ENCODE measurements around the gene ITPKB.
"Not testable (repeated sequence)": the region's sequence is repeated elsewhere in the genome, so short reads cannot be mapped to it uniquely, and the experiment has no call there.

ITPKB gene

DNA sequence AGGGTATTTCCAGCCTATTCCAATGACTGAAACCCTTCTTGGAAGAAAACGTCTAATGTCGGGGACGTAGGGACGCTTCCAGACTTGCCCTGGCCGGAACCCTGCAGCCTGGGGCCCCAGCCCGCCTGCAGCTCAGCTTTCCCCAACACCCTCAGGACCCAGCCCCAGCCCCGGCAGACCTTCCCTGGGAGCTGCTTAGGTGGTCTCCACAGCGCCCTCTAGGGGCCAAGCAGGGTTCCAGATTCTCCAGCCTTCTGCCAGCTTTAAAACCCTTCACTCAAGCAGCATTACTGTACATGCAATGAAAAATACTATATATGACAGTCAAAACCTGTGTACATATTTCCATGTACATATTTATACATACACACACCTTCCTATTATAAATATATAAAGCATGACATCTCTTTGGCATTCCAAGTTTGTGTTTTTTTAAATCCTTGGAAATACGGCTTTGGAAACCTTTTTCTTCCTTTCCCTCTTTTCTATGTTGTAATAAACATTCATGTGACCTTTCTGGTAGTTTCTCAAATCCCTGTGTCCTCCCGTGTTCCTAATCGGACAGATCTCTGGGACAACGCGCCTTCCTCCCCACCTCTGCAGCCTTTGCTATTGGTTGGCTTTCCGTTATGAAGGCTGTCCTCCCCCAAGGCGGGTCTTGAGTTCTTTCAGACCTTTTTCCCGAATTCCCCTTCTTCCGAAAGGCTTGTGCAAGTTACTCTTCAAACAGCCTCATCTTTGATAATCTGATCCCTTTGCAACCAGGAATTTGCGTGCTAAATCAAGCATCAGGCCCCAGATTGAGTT, 130.2 kb downstream of the ITPKB start:
- in situ Hi-C loops (cut with HindIII; ENCODE audit: low sequenced_read_pairs): no loop called here

- in situ Hi-C loops (cut with HindIII; ENCODE audit: low sequenced_read_pairs): no loop called here
These were observed 131.3 kb downstream of the ITPKB start for GRCh38 chr1:226607821-226608220.

GRCh38 chr1:226607268-226607660, 131.8 kb downstream of the ITPKB start:
- in situ Hi-C loops (cut with HindIII; ENCODE audit: low sequenced_read_pairs): no loop called here

GRCh38 chr1:226606311-226607267, 132.5 kb downstream of the ITPKB start:
- in situ Hi-C loops (cut with HindIII; ENCODE audit: low sequenced_read_pairs): no loop called here

GRCh38 chr1:226605318-226605950, 133.6 kb downstream of the ITPKB start:
- in situ Hi-C loops (cut with HindIII; ENCODE audit: low sequenced_read_pairs): no loop called here

- in situ Hi-C loops (cut with HindIII; ENCODE audit: low sequenced_read_pairs): loop anchor here (5.0 kb wide), 1 partner anchor 62 kb away; no protein-coding TSS in a partner anchor
These were observed 134.3 kb downstream of the ITPKB start for GRCh38 chr1:226604560-226605317.

DNA sequence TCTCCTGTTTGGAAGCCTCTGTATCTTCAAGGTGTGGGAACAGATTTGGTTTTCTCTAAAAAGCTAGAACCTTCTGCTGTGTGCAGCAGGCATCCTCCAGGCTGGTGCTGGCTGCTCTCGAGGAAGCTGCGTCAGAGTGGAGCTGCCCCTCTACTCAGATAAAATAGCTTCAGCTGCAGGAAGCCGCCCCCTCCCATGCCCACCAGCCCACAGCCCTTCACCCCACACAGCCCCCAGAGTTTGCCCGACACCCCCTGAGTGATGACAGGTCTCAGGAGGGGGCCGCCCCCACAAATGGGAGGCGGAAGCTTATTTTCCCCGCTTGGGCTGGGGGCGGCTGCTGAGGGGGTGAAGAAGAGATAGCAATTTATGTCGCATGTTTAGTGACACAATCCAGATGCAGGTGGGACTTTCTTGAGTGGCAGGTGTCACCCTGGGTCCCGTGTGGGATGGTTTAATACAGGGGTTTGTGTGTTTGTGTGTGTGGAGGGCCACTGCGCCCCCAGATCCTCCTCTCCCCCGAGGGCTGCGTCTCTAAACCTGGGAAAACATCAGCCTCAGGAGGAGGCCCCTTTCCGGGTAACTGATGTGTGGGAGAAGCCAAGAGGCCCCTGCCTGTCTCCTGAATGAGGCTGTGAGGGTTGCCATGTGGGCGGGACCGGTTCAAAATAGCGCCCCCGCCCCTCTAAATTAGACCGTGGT, 135.1 kb downstream of the ITPKB start:
- in situ Hi-C loops (cut with HindIII; ENCODE audit: low sequenced_read_pairs): loop anchor here (5.0 kb wide), 1 partner anchor 62 kb away; no protein-coding TSS in a partner anchor

GRCh38 chr1:226603022-226603857, 135.8 kb downstream of the ITPKB start:
- in situ Hi-C loops (cut with HindIII; ENCODE audit: low sequenced_read_pairs): loop anchor here (5.0 kb wide), 1 partner anchor 61 kb away; no protein-coding TSS in a partner anchor

DNA sequence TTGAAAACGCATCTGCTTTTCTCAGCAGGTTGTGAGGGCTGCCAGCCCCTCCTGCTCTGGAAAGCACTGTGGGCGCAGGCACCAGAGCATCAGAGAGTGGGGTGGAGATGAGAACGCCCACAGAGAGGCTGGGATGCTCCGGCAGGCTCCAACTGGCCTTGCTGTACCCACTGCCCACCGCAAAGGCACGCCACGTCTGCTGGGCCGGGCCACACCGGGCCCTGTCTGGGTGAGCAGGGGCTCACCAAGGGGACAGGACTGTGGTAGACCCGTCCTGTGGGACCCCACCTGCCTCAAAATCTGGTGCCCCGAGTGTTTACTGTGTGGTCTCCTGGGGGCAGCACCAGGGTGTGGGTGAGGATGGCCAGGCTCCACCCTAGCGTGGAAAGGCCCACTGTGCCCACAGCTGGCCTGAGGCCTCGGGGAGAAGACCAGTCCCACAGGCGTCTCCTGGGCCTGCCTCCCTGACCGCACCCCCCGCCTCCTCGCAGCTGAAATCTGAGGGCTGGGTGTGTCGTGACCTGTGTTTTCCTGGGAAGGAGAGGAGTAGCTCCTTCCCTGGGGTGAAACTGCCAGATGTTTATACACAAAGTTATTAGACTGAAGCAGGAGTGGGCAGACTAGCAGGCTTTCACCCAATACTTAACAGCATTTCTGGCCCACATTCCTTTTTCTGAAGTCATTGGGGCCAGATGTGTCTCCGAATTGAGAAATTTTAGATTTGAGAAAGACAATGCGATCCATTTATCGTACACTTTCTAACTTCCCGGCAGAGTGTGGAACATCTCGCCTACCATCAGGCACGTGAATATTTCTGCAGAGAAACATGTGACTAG, 136.7 kb downstream of the ITPKB start:
- in situ Hi-C loops (cut with HindIII; ENCODE audit: low sequenced_read_pairs): loop anchor here (5.0 kb wide), 1 partner anchor 60 kb away; no protein-coding TSS in a partner anchor

DNA sequence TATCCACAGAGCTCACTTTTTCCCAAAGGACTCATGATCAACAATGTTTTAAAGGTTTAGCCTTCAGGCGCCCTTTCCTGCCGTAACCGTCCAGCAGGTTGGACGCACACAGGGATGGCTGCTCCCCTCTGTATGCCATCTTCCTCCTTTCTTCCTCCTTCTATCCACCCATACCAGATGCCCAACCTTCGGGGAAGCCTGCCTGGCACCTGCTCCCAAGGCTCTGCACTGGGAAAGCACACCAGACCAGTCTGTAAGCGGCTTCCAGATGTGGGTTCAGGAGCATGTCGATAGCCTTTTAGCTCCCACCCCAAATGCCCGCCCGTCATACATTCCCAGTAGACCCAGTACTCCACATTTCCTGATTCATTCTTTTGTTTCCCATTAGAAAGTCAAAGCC, 137.6 kb downstream of the ITPKB start:
- in situ Hi-C loops (cut with HindIII; ENCODE audit: low sequenced_read_pairs): loop anchor here (5.0 kb wide), 1 partner anchor 59 kb away; no protein-coding TSS in a partner anchor

GRCh38 chr1:226600254-226600653, 138.8 kb downstream of the ITPKB start:
- in situ Hi-C loops (cut with HindIII; ENCODE audit: low sequenced_read_pairs): loop anchor here (5.0 kb wide), 1 partner anchor 58 kb away; no protein-coding TSS in a partner anchor

GRCh38 chr1:226599636-226600238, 139.3 kb downstream of the ITPKB start:
- in situ Hi-C loops (cut with HindIII; ENCODE audit: low sequenced_read_pairs): loop anchor here (5.0 kb wide), 1 partner anchor 57 kb away; no protein-coding TSS in a partner anchor

GRCh38 chr1:226598955-226599354, 140.1 kb downstream of the ITPKB start:
- in situ Hi-C loops (cut with HindIII; ENCODE audit: low sequenced_read_pairs): not testable (repeated sequence)

DNA sequence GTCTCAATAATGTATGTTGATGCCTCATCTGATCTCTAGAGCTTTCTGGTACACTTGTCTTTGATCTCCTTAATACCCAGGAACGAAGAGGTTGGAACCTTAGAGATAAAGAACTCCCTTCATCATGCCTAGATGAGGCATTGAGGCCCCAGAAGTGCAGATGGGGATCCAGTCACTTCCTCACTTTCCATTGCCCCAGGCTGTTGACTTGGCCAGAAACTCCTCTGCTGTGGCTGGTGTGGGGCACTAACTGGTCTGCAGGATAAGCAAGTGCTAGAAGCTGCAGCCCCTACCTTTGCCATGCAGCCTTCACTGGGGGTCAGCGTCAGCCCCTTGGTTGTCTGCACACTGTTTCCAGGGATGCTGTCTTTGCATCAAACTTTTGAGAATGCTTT, 140.6 kb downstream of the ITPKB start:
- in situ Hi-C loops (cut with HindIII; ENCODE audit: low sequenced_read_pairs): no loop called here

- in situ Hi-C loops (cut with HindIII; ENCODE audit: low sequenced_read_pairs): no loop called here
These were observed 141.2 kb downstream of the ITPKB start for GRCh38 chr1:226597616-226598454.

DNA sequence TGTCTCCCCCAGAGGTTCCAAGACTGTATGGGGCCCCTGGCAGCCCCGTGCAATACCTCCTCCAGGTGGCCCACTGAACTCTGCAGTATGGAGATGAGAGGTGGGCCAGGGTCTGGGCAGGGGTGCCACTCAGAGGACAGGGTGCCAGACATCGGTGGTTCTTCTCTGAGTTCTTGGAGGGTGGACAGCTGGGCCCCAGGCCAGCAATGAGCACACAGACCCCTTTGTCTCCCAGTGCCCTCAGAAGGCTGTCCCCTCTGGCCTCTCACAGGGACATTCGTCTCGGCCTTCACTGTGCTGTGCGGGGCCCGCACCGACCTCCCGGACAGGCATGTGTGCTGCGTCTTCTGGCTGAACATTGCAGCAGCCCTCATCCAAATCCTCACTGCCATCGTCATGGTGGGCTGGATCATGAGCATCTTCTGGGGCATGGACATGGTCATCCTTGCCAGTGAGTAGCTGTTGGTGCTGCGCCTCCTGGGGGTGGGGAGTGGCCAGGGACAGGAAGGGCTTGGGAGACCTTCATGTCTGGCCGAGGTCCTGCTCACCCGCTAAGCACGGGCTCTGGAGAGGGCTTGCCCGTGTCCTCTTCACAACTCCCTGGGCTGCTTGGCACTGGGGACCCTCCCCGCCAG, 142.4 kb downstream of the ITPKB start:
- in situ Hi-C loops (cut with HindIII; ENCODE audit: low sequenced_read_pairs): no loop called here
